Stimulated activated memory B cell treated with anti-CD40 and anti-IgM and Interleukin-4, amounts not matched to agents 10 μg/mL and 1 μg/mL and 100 μg/mL, for 72 hours (primary cell): Measurements from ENCODE around the gene NAGLU.

Experiments used
- ATAC-seq: fragments of 150-1000 bp; cut with Tn5 transposase; 2 replicates; pipeline ENCODE4 v1.10.0; 2021
- H3K27ac Mint-ChIP-seq: one replicate; pipeline ENCODE4 v1.8.0; 2022; ENCODE audit warnings: mild to moderate bottlenecking, mixed read lengths
- H3K27me3 Mint-ChIP-seq: one replicate; pipeline ENCODE4 v1.8.0; 2022; ENCODE audit warnings: mixed read lengths
- H3K36me3 Mint-ChIP-seq: one replicate; pipeline ENCODE4 v1.8.0; 2022; ENCODE audit warnings: mixed read lengths
- H3K4me1 Mint-ChIP-seq: one replicate; pipeline ENCODE4 v1.8.0; 2022; ENCODE audit warnings: mixed read lengths
- H3K4me3 Mint-ChIP-seq: one replicate; pipeline ENCODE4 v1.8.0; 2022; ENCODE audit warnings: mild to moderate bottlenecking, moderate library complexity, mixed read lengths
- H3K9me3 Mint-ChIP-seq: one replicate; pipeline ENCODE4 v1.8.0; 2022; ENCODE audit warnings: mixed read lengths

Gene NAGLU

DNA sequence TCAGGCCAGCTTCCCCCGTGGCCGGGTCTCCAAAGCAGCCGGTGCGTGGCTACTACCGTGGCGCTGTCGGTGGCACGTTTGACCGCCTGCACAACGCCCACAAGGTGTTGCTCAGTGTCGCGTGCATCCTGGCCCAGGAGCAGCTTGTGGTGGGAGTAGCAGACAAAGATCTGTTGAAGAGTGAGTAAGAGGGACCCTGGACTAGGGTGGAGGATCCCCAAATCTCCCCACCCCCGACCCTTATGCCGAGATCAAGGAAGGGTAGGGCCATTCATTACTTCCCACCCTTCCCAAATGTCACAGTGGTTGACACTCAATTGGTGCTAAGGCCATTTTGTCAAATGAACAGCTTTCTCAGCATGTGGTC is 27.1 kb downstream of the NAGLU start:
- H3K4me1 Mint-ChIP-seq, result peaks cover 59% of the 10 kb centered on the region

DNA sequence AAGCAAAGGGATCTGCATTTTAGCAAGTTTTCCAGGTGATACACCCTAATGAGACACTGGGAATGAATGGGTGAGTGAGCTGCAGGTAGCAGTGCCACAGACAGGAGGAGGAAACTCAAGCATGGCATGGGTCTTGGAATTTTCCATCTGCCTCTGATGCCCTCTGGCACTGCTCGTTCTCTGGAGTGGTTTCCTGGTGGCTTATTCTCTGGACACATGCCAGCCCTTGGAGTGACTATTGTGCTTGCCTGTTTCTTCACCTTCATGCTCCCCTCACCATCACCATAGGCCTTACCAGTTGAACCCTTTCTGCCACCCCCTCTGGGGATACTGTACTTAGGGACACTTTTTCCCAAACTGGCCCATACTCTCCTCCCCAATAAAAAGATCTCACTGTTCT is 27.5 kb downstream of the NAGLU start:
- no peaks in the 10 kb centered on the region for H3K27me3 Mint-ChIP-seq
- H3K27ac Mint-ChIP-seq, result peak overlapping the region; percentile 90
- H3K36me3 Mint-ChIP-seq, result peaks cover 28% of the 10 kb centered on the region
- no peak for ATAC-seq
- peak overlapping the region; percentile 86 for H3K4me3 Mint-ChIP-seq
- H3K4me1 Mint-ChIP-seq, result peaks cover 61% of the 10 kb centered on the region
- H3K9me3 Mint-ChIP-seq, result no peaks in the 10 kb centered on the region

More for the DNA sequence above, 27.1 kb downstream of the NAGLU start:
- Mint-ChIP-seq H3K4me3 (peak overlapping the region; percentile 86), H3K36me3 (peaks cover 26% of the 10 kb centered on the region), H3K27me3 (no peaks in the 10 kb centered on the region), H3K9me3 (no peaks in the 10 kb centered on the region), H3K27ac (peak overlapping the region; percentile 90)
- ATAC-seq, result no peak

DNA sequence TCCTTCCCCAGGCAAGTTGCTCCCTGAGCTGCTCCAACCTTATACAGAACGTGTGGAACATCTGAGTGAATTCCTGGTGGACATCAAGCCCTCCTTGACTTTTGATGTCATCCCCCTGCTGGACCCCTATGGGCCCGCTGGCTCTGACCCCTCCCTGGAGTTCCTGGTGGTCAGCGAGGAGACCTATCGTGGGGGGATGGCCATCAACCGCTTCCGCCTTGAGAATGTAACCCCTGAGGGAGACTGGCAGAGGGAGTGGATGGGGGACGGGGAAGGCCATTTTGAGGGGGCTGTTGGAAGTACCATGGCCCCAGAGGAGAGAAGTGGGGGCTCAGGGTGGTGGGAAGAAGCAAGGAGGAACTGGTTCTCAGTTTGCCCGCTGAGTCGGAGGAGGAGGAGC is 27.9 kb downstream of the NAGLU start:
- Mint-ChIP-seq H3K4me1 (peaks cover 65% of the 10 kb centered on the region), H3K27ac (peak overlapping the region; percentile 90)

DNA sequence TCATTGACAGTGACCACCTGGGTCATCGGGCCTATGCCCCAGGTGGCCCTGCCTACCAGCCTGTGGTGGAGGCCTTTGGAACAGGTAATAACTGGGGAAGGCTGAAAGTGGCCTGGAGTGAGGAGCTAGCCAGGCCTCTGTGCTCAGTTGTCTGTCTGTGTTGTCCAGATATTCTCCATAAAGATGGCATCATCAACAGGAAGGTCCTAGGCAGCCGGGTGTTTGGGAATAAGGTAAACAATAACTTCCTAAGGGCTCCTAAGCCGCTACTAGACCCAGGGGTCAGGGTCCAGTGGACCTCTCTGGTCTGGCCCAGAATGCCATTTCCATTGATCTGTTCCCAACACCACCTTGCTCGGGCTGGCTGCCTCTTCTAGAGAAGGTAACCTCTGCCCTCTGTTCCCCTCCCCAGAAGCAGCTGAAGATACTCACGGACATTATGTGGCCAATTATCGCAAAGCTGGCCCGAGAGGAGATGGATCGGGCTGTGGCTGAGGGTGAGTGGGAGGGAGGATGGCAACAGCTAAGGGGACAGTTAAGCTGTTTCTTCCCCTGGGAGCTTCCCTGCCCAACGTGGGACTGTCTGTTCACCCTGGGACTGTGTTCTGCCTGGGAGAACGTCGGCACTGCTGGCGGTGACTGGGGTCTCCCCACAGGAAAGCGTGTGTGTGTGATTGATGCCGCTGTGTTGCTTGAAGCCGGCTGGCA is 28.9 kb downstream of the NAGLU start:
- Mint-ChIP-seq H3K27me3 (no peaks in the 10 kb centered on the region), H3K36me3 (peaks cover 38% of the 10 kb centered on the region), H3K27ac (peak overlapping the region; percentile 90), H3K4me1 (peaks cover 61% of the 10 kb centered on the region), H3K4me3 (no peak overlapping the region), H3K9me3 (no peaks in the 10 kb centered on the region)
- ATAC-seq, result no peak

More for the DNA sequence above, 27.9 kb downstream of the NAGLU start:
- H3K36me3 Mint-ChIP-seq, result peaks cover 32% of the 10 kb centered on the region
- no peaks in the 10 kb centered on the region for H3K9me3 Mint-ChIP-seq
- H3K27me3 Mint-ChIP-seq, result no peaks in the 10 kb centered on the region
- no peak for ATAC-seq
- H3K4me3 Mint-ChIP-seq, result peak overlapping the region; percentile 86

DNA sequence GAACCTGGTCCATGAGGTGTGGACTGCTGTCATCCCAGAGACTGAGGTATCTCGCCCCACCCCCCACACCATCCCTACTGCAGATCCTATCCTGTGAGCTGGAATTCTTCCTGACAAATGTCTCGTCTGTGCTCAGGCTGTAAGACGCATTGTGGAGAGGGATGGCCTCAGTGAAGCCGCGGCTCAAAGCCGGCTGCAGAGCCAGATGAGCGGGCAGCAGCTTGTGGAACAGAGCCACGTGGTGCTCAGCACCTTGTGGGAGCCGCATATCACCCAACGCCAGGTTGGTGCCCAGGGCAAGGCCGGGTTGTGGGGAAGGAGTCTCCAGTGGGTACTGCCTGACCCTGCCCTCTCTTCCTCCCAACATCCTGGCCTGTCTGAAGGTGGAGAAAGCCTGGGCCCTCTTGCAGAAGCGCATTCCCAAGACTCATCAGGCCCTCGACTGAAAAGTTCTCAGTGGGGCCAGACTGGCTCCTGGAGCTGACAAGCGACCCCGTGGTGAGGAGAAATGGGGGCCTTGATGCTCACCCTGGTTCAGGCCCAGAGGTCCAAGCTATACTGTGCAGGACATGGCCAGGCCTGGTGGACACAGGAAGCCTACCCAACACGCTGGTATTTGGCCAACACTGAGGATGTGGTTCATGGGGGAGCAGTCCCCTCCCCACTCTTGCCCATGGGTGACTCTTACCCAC is 29.6 kb downstream of the NAGLU start:
- Mint-ChIP-seq H3K4me3 (peak overlapping the region; percentile 86), H3K27me3 (no peaks in the 10 kb centered on the region), H3K27ac (peak overlapping the region; percentile 87), H3K9me3 (no peaks in the 10 kb centered on the region), H3K4me1 (peaks cover 56% of the 10 kb centered on the region), H3K36me3 (peaks cover 42% of the 10 kb centered on the region)
- ATAC-seq, result no peak

DNA sequence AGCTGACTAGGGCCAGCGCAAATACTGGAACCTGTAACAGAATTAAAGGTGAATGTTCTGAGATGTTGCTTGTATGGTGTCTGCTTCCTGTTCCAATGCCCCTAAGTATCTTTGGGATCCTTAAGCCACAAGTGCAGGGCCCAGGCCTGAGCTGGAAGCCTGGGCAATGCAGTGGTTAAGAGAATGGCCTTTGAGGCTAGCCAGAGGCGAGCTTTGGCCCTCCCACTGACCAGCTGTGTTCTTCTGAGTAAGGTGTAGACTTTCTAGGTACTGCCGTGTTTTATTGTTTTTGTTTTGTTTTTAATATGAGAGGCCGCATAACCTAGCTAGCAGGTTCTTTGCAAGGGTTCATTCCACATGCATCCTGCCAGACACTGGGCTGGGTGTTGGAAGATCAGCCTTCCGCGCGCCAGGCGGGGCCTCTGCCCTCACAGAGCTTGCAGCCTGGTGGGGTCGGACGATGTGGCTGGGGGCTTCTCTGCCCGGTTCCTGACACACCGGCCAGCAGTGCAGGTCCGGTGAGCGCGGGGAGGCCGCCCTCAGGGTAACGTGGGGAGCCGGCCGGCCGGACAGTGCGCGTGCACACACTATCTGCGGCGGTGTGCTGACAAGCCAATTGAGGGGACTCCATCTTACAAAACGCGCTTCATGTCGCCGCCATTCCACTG is 30.3 kb downstream of the NAGLU start:
- no peak for ATAC-seq
- Mint-ChIP-seq H3K36me3 (peaks cover 49% of the 10 kb centered on the region), H3K4me1 (peaks cover 58% of the 10 kb centered on the region), H3K4me3 (peak overlapping the region; percentile 86), H3K27me3 (no peaks in the 10 kb centered on the region), H3K9me3 (no peaks in the 10 kb centered on the region), H3K27ac (peak overlapping the region; percentile 87)

DNA sequence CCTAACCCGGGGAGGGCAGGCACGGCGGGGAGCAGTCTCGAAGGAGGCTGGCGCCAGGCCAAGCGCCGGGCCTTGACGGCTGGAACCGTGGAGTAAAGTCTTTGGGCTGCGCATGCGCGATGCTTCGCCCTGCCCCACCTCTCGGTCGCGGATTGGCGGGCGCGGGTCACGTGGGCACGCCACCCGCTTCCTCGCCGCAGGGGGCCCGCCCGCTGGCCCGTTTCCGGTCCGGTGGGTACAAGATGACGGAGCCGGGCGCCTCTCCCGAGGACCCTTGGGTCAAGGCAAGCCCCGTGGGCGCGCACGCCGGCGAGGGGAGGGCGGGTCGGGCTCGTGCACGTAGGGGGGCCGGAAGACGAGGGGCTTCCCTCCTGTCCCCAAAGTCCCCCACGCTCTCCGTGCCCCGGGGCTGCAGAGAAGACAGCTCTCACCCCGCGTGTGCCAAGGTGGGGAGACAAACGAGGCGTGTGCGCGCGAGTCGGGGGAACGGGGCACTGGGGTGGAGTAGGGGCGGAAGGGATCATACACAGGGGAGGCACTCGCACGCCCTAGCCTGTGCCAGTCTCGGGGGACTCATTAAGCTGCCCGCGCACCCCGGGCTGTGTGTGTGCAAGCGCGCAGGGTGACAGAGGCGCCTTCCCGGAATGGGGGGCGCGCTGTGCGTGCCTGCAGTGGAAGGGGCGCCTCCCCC is 31.0 kb downstream of the NAGLU start, which contains the start of gene MLX:
Gene MLX (plus strand): TSS at position 218 of the 691 bp plus-strand sequence. CDS start 25 bp downstream, at position 243.
- Mint-ChIP-seq H3K4me3 (peak within 1 kb of the TSS; percentile 86), H3K9me3 (no peaks in the 10 kb centered on the region), H3K36me3 (peaks cover 50% of the 10 kb centered on the region), H3K27me3 (no peaks in the 10 kb centered on the region), H3K27ac (peak within 1 kb of the TSS; percentile 87), H3K4me1 (peaks cover 51% of the 10 kb centered on the region)
- ATAC-seq, result peak; percentile 90

DNA sequence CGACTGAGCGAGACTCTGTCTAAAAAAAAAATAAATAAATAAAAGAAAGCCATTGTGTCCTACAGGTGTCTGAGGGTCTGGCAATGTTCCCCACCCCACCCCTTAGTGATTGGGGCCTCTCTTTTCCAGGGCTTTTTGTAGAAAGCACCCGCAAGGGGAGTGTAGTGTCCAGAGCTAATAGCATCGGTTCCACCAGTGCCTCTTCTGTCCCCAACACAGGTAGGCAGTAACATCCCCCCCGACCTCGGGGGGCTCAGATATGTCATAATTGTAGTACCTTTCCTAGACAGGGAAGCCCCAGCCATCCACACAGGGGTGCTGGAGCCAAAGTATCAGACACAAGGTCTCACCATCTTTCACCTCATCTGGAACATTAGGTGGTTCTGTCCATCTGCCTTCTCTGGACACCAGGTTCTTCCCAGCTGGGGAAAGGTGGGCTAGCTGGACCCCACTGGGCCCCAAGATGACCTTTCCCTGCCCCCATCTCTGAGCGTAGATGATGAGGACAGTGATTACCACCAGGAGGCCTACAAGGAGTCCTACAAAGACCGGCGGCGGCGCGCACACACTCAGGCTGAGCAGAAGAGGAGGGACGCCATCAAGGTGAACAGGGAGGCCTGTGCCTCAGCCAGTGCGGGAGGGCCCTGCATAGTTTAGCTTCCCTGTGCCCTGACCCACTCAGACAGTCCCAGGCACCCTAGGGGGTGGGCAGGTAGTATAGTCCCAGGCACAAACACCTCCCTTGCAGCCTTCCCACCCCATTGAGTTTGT is 32.5 kb downstream of the NAGLU start:
- Mint-ChIP-seq H3K9me3 (no peaks in the 10 kb centered on the region), H3K27ac (peak overlapping the region; percentile 87), H3K27me3 (no peaks in the 10 kb centered on the region), H3K4me3 (peak overlapping the region; percentile 49), H3K4me1 (peaks cover 47% of the 10 kb centered on the region), H3K36me3 (peaks cover 63% of the 10 kb centered on the region)
- no peak for ATAC-seq

DNA sequence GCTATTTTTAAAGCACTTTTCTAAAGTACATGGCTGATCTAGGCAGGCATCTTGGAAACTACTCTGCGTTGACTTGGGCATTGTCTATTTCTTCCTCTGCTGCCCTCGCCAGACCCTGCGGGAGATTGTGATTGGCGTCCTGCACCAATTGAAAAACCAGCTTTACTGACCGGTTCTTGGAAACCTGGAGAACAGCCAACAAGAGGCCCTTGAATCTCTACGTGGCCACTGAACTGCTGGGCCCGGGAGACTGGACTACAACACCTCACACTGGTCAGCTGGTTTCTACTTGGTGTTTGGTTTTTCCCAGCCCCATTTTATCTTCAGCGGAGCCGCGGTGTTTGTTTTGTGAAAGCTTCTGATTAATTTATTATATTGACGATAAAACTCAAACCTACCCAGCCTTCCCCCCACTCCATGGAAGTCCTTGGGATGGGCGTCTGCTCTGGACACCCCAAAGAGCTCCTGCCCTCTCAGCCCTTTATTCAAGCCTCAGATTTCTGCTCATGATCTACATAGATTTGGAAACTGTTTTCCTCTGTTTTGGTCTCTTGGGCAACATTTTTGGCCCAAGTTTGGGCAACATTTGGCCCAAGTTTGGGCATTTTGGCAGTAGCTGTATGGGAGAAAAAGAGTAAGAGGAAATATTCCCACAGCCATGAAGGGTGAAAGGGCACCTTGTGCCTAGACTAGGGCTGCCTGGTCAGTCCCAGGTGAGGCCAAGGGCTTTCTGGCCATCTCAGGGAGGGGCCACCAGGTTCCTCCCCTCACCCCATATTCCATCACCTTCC is 35.6 kb downstream of the NAGLU start:
- no peak for ATAC-seq
- H3K9me3 Mint-ChIP-seq, result no peaks in the 10 kb centered on the region
- H3K27me3 Mint-ChIP-seq, result no peaks in the 10 kb centered on the region
- peaks cover 51% of the 10 kb centered on the region for H3K4me1 Mint-ChIP-seq
- no peak overlapping the region for H3K27ac Mint-ChIP-seq
- peaks cover 77% of the 10 kb centered on the region for H3K36me3 Mint-ChIP-seq
- no peak overlapping the region for H3K4me3 Mint-ChIP-seq

DNA sequence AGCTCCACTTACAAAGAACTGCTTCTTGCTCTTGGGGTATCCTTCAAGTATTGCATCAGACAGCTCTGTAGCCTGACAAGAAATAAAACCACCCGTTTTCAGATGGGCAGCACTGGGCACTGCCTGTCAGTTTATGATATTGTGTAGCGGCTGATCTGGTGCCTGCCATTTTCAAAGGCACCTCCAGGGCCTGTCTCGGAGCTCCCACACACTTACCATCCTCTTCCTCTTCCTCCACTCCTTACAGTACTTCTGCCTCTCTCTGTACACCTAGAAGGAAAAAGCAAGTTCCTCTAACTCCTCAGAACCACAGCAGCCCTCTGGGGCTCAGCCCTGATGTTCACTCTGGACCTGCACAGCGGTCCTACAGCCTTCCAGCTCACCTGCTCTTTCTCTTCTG is 37.1 kb downstream of the NAGLU start:
- no peak overlapping the region for H3K4me3 Mint-ChIP-seq
- peaks cover 74% of the 10 kb centered on the region for H3K36me3 Mint-ChIP-seq
- peaks cover 56% of the 10 kb centered on the region for H3K4me1 Mint-ChIP-seq
- H3K27ac Mint-ChIP-seq, result peak overlapping the region; percentile 4
- H3K27me3 Mint-ChIP-seq, result no peaks in the 10 kb centered on the region
- no peaks in the 10 kb centered on the region for H3K9me3 Mint-ChIP-seq
- no peak for ATAC-seq

DNA sequence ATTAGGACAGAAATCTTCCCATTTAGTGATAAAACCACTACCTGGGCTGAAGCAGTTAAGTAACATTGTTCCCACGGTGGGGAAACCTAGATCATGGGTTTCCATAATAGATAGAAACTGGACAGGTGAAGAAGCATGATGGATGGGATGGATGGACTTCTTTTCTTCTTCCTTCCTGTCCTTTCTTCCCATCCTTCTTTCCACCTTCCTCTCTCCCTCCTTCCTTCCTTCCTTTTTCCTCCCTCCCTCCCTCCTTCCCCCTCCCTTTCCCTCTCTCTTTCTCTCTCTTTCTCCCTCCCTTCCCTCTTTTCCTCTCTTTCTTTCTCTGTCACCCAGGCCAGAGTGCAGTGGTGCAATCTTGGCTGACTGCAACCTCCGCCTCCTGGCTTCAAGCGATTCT is 38.4 kb downstream of the NAGLU start:
- H3K36me3 Mint-ChIP-seq, result peaks cover 69% of the 10 kb centered on the region
- no peaks in the 10 kb centered on the region for H3K27me3 Mint-ChIP-seq
- peaks cover 59% of the 10 kb centered on the region for H3K4me1 Mint-ChIP-seq
- no peaks in the 10 kb centered on the region for H3K9me3 Mint-ChIP-seq
- no peak for ATAC-seq
- no peak overlapping the region for H3K4me3 Mint-ChIP-seq
- no peak overlapping the region for H3K27ac Mint-ChIP-seq

DNA sequence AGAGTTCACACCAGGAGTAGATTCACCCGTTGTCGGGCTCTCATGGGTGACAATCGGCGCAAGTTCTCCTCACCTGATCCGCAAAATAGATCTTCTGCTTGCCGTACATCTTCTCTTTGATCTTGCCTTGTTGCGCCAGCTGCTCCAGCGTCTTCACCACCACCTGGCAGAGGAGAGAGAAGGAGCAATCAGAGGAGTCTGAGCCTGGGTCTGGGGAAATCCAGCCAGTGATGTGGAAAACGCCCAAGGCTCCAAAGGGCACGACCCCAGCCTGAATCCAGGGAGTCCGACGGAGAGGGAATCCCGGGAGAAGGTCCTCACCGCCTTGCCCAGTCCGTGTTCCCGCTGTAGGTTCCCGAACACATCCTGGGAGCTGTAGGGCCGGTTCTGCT is 41.1 kb downstream of the NAGLU start:
- Mint-ChIP-seq H3K27me3 (no peaks in the 10 kb centered on the region), H3K4me3 (peak overlapping the region; percentile 82), H3K36me3 (peaks cover 56% of the 10 kb centered on the region), H3K9me3 (no peaks in the 10 kb centered on the region), H3K4me1 (peaks cover 60% of the 10 kb centered on the region), H3K27ac (peak overlapping the region; percentile 86)
- no peak for ATAC-seq

DNA sequence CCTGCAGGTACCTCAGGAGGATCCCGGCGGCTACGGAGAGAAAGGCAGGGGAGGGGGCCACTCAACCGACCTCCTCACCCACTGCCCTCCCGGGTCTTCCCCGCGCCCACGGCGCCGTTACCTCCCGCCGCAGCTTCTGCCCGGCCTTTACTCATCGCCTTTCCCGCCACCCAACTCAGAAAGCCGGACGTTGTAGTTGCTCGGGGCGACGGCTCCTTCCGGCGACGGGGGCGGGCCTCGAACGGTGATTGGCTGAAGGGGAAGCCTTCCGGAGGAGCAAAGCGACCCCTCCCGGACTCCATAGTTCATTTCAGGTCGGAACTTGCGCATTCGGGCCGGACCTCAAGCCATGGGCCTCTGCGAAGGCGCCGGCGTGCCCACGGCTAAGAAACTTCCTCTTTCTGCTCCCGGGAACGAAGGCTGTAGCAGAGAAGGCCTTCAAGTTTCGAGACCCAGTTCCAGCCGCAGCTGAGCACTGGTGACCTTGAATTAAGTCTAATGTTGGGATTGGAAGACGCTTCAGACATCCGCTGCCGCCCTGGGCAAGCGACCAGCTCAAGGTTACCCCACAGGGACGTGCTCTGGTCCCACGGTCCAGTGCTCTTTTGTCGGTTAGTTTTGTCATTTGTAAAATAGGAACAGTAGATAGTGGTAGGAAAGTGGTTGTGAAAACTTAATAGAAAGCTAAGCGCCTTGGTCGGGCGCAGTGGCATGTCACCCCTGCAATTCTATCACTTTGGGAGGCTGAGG is 41.7 kb downstream of the NAGLU start, which contains the start of gene PSMC3IP:
Gene PSMC3IP (minus strand): TSS at position 198 of the 750 bp plus-strand sequence. CDS start 43 bp downstream, at position 155.
- peaks cover 57% of the 10 kb centered on the region for H3K36me3 Mint-ChIP-seq
- H3K4me3 Mint-ChIP-seq, result peak within 1 kb of the TSS; percentile 82
- H3K27me3 Mint-ChIP-seq, result no peaks in the 10 kb centered on the region
- no peaks in the 10 kb centered on the region for H3K9me3 Mint-ChIP-seq
- peak within 1 kb of the TSS; percentile 86 for H3K27ac Mint-ChIP-seq
- H3K4me1 Mint-ChIP-seq, result peaks cover 60% of the 10 kb centered on the region
- ATAC-seq, result peak; percentile 93
